Body of pancreas (tissue), 4 donors: Measurements from ENCODE around the gene ELF1.

ENCODE experiments used
- POLR2A ChIP-seq, 3 donors: fragments of 450-650 bp; IDR thresholded peaks; one replicate each; pipeline ENCODE4 v1.6.1; 2016; ENCODE audit warnings: antibody characterized with exemption in 3 of 3, mild to moderate bottlenecking in 2 of 3
- TF ChIP-seq, protein P1 (sequence below), 7 experiments: fragments of 450-650 bp in 4 of 7; fragments of 200-600 bp in 3 of 7; sonication (generic) in 3 of 7; IDR thresholded peaks; one replicate each; pipeline ENCODE4 v1.5.1; 2016 to 2019; ENCODE audit warnings: antibody characterized with exemption in 7 of 7

DNA sequence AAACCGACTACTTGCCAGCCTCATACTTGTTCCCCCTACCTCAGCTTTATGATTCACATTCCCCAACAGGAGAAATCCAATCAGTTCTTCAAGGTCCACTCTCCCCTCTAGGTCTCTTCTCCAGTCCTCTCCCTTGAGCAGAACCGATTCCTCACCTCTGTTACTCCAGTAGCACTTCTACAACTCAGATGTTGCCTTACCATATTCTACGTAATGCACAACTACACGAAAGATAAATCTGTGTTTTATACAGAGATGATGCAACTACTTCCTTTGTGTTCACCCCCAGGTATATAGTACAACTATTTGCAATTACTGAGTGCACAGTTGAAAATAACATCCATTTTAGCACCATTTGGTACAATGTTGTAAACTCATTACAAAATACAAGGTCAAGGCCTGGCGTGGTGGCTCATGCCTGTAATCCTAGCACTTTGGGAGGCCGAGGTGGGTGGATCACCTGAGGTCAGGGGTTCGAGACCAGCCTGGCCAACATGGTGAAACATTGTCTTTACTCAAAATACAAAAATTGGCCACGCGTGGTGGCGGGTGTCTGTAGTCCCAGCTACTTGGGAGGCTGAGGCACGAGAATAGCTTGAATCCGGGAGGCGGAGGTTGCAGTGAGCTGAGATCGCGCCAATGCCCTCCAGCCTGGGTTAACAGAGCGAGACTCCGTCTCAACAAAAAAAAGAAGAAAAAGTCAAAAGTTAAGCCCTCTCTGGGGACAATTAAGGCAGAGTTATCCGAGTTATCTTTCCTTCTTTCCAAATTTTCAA is 39.4 kb upstream of the ELF1 start:
- TF ChIP-seq, protein P1, sequence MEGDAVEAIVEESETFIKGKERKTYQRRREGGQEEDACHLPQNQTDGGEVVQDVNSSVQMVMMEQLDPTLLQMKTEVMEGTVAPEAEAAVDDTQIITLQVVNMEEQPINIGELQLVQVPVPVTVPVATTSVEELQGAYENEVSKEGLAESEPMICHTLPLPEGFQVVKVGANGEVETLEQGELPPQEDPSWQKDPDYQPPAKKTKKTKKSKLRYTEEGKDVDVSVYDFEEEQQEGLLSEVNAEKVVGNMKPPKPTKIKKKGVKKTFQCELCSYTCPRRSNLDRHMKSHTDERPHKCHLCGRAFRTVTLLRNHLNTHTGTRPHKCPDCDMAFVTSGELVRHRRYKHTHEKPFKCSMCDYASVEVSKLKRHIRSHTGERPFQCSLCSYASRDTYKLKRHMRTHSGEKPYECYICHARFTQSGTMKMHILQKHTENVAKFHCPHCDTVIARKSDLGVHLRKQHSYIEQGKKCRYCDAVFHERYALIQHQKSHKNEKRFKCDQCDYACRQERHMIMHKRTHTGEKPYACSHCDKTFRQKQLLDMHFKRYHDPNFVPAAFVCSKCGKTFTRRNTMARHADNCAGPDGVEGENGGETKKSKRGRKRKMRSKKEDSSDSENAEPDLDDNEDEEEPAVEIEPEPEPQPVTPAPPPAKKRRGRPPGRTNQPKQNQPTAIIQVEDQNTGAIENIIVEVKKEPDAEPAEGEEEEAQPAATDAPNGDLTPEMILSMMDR (IDR thresholded peaks at IDR 0.05): no peak
- TF ChIP-seq POLR2A (IDR thresholded peaks at IDR 0.05): peak in 2 of 3 donors; percentile 43 to 57
